Fibroblast of villous mesenchyme (primary cell): ENCODE data around the gene ANKK1. TPM values are rescaled to one million over a fixed set of nuclear protein-coding genes. Genes with fewer than 3 reads are reported as not detected.

Experiments used
- DNase-seq: peaks from one replicate; pipeline ENCODE4 v3.0.0-alpha.2; 2010; ENCODE audit warnings: low read depth
- H3K4me3 ChIP-seq: 2 replicates; pipeline ENCODE4 v1.5.1; 2011; ENCODE audit warnings: low read depth, mild to moderate bottlenecking, low read length
- CTCF ChIP-seq: IDR thresholded peaks from 2 replicates; pipeline ENCODE4 v1.5.1; 2012; ENCODE audit warnings: low read depth, mild to moderate bottlenecking, low read length; ENCODE audit not compliant: insufficient read depth
- total RNA-seq: library from RNA; depleted of rRNA; stranded (reverse); fragments of >200 nt; gene quantifications from 2 replicates; pipeline ENCODE4 v1.2.3, GENCODE V29; 2012

The ANKK1 gene
- under 0.01 TPM in 1 of 2 replicates, not detected in the other for total RNA-seq

GRCh38 chr11:113387605-113388211 lies at the start of gene ANKK1:
Gene ANKK1 (plus strand): TSS chr11:113387779. CDS start chr11:113387885, 106 bp downstream.
- peak within 1 kb of the TSS; percentile 16 for H3K4me3 ChIP-seq
- DNase-seq: no peak
- peak; percentile 27 for TF ChIP-seq CTCF

- DNase-seq: no peak
- TF ChIP-seq CTCF: no peak
Measured at GRCh38 chr11:113338730-113339129, 48.8 kb upstream of the ANKK1 start.

GRCh38 chr11:113339929-113340589 lies 47.5 kb upstream of the ANKK1 start:
- H3K4me3 ChIP-seq: no peak overlapping the region
- DNase-seq: no peak
- TF ChIP-seq CTCF: no peak

More at GRCh38 chr11:113338730-113339129, 48.8 kb upstream of the ANKK1 start:
- no peak overlapping the region for H3K4me3 ChIP-seq

- DNase-seq: no peak
- no peak for TF ChIP-seq CTCF
Measured at GRCh38 chr11:113341388-113342165, 46.0 kb upstream of the ANKK1 start.

GRCh38 chr11:113345978-113346377 lies 41.6 kb upstream of the ANKK1 start:
- H3K4me3 ChIP-seq: no peak overlapping the region
- no peak for TF ChIP-seq CTCF
- DNase-seq: peak; percentile 37

More at GRCh38 chr11:113341388-113342165, 46.0 kb upstream of the ANKK1 start:
- no peak overlapping the region for H3K4me3 ChIP-seq

- no peak for TF ChIP-seq CTCF
- no peak for DNase-seq
Measured at GRCh38 chr11:113349528-113349927, 38.1 kb upstream of the ANKK1 start.

More at GRCh38 chr11:113349528-113349927, 38.1 kb upstream of the ANKK1 start:
- no peak overlapping the region for H3K4me3 ChIP-seq
